Measurements from ENCODE around the gene PADI4. TPM values are rescaled to one million over a fixed set of nuclear protein-coding genes. Genes with fewer than 3 reads are reported as not detected.

The PADI4 gene
- total RNA-seq, 3 donors from 2014 or later (not counting 1 experiment from before 2014, with no cell fraction given) = 1.4 to 11.6 (median 1.7) TPM

DNA sequence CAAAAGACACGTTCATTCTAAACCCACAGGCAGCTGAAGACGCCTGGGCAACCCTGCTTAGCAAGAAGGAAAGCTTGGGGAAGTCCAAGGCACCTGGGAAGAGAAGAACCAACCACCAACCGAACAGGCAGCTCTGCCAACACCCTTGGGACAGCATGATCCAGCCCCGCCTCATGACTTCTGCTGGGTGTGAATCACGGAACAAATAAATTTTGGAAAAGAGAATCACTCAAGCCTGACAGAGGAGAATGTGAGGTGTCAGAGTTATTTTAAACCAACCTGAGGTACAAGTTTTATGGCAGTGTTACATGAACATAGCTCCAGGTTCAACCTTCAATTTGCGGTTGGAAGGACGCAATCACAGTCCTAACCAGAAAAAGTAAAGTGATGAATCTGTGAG is 10.0 kb upstream of the PADI4 start:
- Histone ChIP-seq H3K36me3 (ENCODE audit: control insufficient read depth, insufficient read depth, low read length) (no peaks in the 10 kb centered on the region), H3K27ac (ENCODE audit: low read length) (no peak overlapping the region), H3K4me1 (ENCODE audit: control insufficient read depth, insufficient read depth, low read length) (no peaks in the 10 kb centered on the region), H3K9me3 (ENCODE audit: control insufficient read depth, insufficient read depth, low read length) (peaks cover 10% of the 10 kb centered on the region), H3K27me3 (ENCODE audit: control insufficient read depth, insufficient read depth, low read length) (no peaks in the 10 kb centered on the region), H3K4me3 (ENCODE audit: low read length) (no peak overlapping the region)
- TF ChIP-seq, protein P1, sequence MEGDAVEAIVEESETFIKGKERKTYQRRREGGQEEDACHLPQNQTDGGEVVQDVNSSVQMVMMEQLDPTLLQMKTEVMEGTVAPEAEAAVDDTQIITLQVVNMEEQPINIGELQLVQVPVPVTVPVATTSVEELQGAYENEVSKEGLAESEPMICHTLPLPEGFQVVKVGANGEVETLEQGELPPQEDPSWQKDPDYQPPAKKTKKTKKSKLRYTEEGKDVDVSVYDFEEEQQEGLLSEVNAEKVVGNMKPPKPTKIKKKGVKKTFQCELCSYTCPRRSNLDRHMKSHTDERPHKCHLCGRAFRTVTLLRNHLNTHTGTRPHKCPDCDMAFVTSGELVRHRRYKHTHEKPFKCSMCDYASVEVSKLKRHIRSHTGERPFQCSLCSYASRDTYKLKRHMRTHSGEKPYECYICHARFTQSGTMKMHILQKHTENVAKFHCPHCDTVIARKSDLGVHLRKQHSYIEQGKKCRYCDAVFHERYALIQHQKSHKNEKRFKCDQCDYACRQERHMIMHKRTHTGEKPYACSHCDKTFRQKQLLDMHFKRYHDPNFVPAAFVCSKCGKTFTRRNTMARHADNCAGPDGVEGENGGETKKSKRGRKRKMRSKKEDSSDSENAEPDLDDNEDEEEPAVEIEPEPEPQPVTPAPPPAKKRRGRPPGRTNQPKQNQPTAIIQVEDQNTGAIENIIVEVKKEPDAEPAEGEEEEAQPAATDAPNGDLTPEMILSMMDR (IDR thresholded peaks at IDR 0.05) = no peak
- DNase-seq (no peak), ATAC-seq (no peak)
- intact Hi-C loops (cut with micrococcal nuclease) = no loop called here
- H3K36me3 Mint-ChIP-seq = peaks cover 12% of the 10 kb centered on the region
- H3K4me1 Mint-ChIP-seq = no peaks in the 10 kb centered on the region
- H3K4me3 Mint-ChIP-seq = no peak overlapping the region
- peaks cover 7 to 8% of the 10 kb centered on the region in 2 donors for H3K9me3 Mint-ChIP-seq
- peaks cover 15 to 24% of the 10 kb centered on the region in 2 donors for H3K27me3 Mint-ChIP-seq (ENCODE audit: low read depth in 2 of 2)
- H3K27ac Mint-ChIP-seq = no peak overlapping the region
- 83% methylated on average over 7 of the region's 7 CpGs for WGBS (ENCODE audit: insufficient coverage)

DNA sequence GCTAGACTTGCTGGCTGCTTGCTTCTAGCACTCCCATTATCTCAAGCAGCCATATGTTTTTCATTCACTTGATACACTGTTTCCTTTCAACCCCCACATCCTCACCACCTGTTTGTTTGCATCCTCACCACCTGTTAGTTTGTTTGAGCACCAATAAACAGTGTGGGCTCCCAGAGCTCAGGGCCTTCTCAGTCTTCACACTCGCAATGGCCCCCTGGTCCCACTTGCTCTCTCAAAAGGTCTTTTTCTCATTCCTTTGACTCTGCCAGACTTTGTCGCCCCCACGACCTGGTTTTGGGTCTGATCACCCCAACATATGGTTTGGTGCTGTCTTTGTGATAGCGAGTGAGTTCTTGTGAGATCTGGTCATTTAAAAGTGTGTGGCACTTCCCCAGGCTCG is 6.2 kb upstream of the PADI4 start:
- Mint-ChIP-seq H3K36me3 (peaks cover 12% of the 10 kb centered on the region), H3K27ac (no peak overlapping the region), H3K4me3 (no peak overlapping the region), H3K27me3 (ENCODE audit: low read depth in 2 of 2) (peaks cover 8 to 12% of the 10 kb centered on the region in 2 donors), H3K4me1 (no peaks in the 10 kb centered on the region), H3K9me3 (peaks cover 7 to 8% of the 10 kb centered on the region in 2 donors)
- Histone ChIP-seq H3K9me3 (ENCODE audit: control insufficient read depth, insufficient read depth, low read length) (peaks cover 10% of the 10 kb centered on the region), H3K27me3 (ENCODE audit: control insufficient read depth, insufficient read depth, low read length) (no peaks in the 10 kb centered on the region), H3K36me3 (ENCODE audit: control insufficient read depth, insufficient read depth, low read length) (no peaks in the 10 kb centered on the region), H3K4me1 (ENCODE audit: control insufficient read depth, insufficient read depth, low read length) (no peaks in the 10 kb centered on the region), H3K27ac (ENCODE audit: low read length) (no peak overlapping the region), H3K4me3 (ENCODE audit: low read length) (no peak overlapping the region)
- TF ChIP-seq, protein P1 (IDR thresholded peaks at IDR 0.05) = no peak
- no peak for DNase-seq
- intact Hi-C loops (cut with micrococcal nuclease) = no loop called here
- ATAC-seq = no peak
- 86% methylated on average over 5 of the region's 5 CpGs for WGBS (ENCODE audit: insufficient coverage)

DNA sequence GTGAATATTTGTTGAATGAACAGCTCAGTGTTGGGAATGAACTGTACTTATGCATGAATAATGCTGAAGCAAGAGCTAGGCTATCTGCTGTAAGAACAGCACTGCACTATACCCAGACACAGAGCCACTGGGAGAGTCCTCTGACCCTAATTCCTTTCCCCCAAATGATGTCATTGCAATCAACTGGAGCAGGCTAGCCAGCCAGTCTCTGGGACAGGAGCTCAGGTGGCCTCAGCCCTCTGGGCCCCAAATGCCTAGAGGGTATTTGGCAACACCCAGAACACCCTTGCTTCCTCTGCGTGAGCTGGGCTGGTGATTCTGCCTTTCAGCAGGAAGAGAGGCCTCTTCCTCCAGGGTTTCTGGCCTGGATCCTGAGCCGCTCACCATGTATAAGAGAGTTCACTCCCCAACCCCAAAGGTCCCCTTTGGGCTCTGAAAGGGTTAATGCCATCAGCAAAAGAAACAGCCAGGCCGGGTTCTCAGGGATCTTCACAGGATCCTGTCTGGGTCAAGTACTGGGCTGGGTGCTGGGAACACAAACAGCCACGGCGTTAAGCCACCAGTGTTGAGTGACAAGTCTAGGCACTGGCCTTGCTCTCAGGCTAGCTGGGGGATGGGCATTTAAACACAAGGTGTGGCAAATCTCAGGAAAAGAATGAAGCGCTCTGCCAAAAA is 3.7 kb upstream of the PADI4 start:
- DNase-seq (no peak), ATAC-seq (no peak)
- Histone ChIP-seq H3K4me3 (ENCODE audit: low read length) (no peak overlapping the region), H3K27me3 (ENCODE audit: control insufficient read depth, insufficient read depth, low read length) (no peaks in the 10 kb centered on the region), H3K36me3 (ENCODE audit: control insufficient read depth, insufficient read depth, low read length) (no peaks in the 10 kb centered on the region), H3K9me3 (ENCODE audit: control insufficient read depth, insufficient read depth, low read length) (peaks cover 10% of the 10 kb centered on the region), H3K27ac (ENCODE audit: low read length) (no peak overlapping the region), H3K4me1 (ENCODE audit: control insufficient read depth, insufficient read depth, low read length) (peaks cover 3% of the 10 kb centered on the region)
- WGBS (ENCODE audit: insufficient coverage) = 27% methylated on average over 6 of the region's 6 CpGs
- H3K4me1 Mint-ChIP-seq = no peaks in the 10 kb centered on the region
- H3K27me3 Mint-ChIP-seq (ENCODE audit: low read depth in 2 of 2) = peaks cover 4 to 7% of the 10 kb centered on the region in 2 donors
- intact Hi-C loops (cut with micrococcal nuclease) = no loop called here
- H3K27ac Mint-ChIP-seq = no peak overlapping the region
- H3K36me3 Mint-ChIP-seq = peaks cover 12% of the 10 kb centered on the region
- TF ChIP-seq, protein P1 (IDR thresholded peaks at IDR 0.05) = no peak
- H3K9me3 Mint-ChIP-seq = peaks cover 7 to 8% of the 10 kb centered on the region in 2 donors
- H3K4me3 Mint-ChIP-seq = no peak overlapping the region

DNA sequence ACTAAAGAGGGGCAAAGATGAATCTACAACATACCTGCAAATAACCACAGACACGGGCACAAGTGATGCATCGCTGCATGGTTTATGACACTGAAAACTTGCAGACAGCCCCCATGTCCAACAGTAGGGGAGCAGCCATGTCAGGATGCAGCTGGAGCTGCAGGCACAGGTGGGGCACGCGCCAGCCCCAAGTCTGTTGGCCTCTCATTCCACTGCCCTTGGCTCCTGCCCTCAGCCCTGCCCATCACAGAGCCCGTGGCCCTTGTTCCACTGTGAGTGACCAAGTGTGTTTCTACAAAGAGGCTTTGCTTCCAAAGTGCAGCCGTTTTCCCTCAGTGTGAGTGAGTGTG is 3.2 kb upstream of the PADI4 start:
- Mint-ChIP-seq H3K4me3 (no peak overlapping the region), H3K27me3 (ENCODE audit: low read depth in 2 of 2) (peaks cover 6 to 12% of the 10 kb centered on the region in 2 donors), H3K36me3 (peaks cover 12% of the 10 kb centered on the region), H3K27ac (no peak overlapping the region), H3K9me3 (peaks cover 7 to 8% of the 10 kb centered on the region in 2 donors), H3K4me1 (no peaks in the 10 kb centered on the region)
- no peaks in the 10 kb centered on the region for H3K27me3 ChIP-seq (ENCODE audit: control insufficient read depth, insufficient read depth, low read length)
- peaks cover 3% of the 10 kb centered on the region for H3K4me1 ChIP-seq (ENCODE audit: control insufficient read depth, insufficient read depth, low read length)
- ATAC-seq (no peak), DNase-seq (no peak)
- no peak overlapping the region for H3K4me3 ChIP-seq (ENCODE audit: low read length)
- WGBS (ENCODE audit: insufficient coverage) = 43% methylated on average over 6 of the region's 6 CpGs
- intact Hi-C loops (cut with micrococcal nuclease) = no loop called here
- no peak overlapping the region for H3K27ac ChIP-seq (ENCODE audit: low read length)
- H3K9me3 ChIP-seq (ENCODE audit: control insufficient read depth, insufficient read depth, low read length) = peaks cover 10% of the 10 kb centered on the region
- TF ChIP-seq, protein P1 (IDR thresholded peaks at IDR 0.05) = no peak
- no peaks in the 10 kb centered on the region for H3K36me3 ChIP-seq (ENCODE audit: control insufficient read depth, insufficient read depth, low read length)
